GM23248 (cell line): ENCODE results near the gene SCN3B. TPM values are rescaled to one million over a fixed set of nuclear protein-coding genes. Genes with fewer than 3 reads are reported as not detected.

Experiments
- DNase-seq: peaks from one replicate; pipeline ENCODE4 v3.0.0-alpha.2; 2015
- H2AFZ ChIP-seq: fragments of 200-600 bp; sonication (generic); 2 replicates; pipeline ENCODE4 v1.6.1; 2016; ENCODE audit warnings: antibody characterized with exemption
- H3F3A ChIP-seq: fragments of 200-600 bp; sonication (generic); 2 replicates; pipeline ENCODE4 v1.6.1; 2016; ENCODE audit warnings: mild to moderate bottlenecking, antibody characterized with exemption, mixed run types; ENCODE audit not compliant: insufficient read depth
- H3K27ac ChIP-seq: fragments of 200-600 bp; sonication (generic); 2 replicates; pipeline ENCODE4 v1.5.1; 2016; ENCODE audit warnings: mild to moderate bottlenecking
- H3K27me3 ChIP-seq: fragments of 200-600 bp; sonication (generic); replicated peaks from 2 replicates; pipeline ENCODE4 v1.6.1; 2016; ENCODE audit warnings: mild to moderate bottlenecking; ENCODE audit not compliant: insufficient read depth
- H3K36me3 ChIP-seq: fragments of 200-600 bp; sonication (generic); 2 replicates; pipeline ENCODE4 v1.6.1; 2016; ENCODE audit warnings: low read depth, mild to moderate bottlenecking
- H3K4me1 ChIP-seq: fragments of 200-600 bp; sonication (generic); 2 replicates; pipeline ENCODE4 v1.6.1; 2016; ENCODE audit warnings: mild to moderate bottlenecking; ENCODE audit not compliant: insufficient read depth
- H3K4me2 ChIP-seq: fragments of 200-600 bp; sonication (generic); one replicate; pipeline ENCODE4 v1.6.1; 2016; ENCODE audit warnings: mild to moderate bottlenecking; ENCODE audit not compliant: unreplicated experiment
- H3K4me3 ChIP-seq: fragments of 200-600 bp; sonication (generic); 2 replicates; pipeline ENCODE4 v1.5.1; 2016; ENCODE audit warnings: mild to moderate bottlenecking
- H3K79me2 ChIP-seq: fragments of 200-600 bp; sonication (generic); 2 replicates; pipeline ENCODE4 v1.6.1; 2016; ENCODE audit warnings: mild to moderate bottlenecking; ENCODE audit not compliant: insufficient read depth
- H3K9ac ChIP-seq: fragments of 200-600 bp; sonication (generic); 2 replicates; pipeline ENCODE4 v1.6.1; 2016; ENCODE audit warnings: mild to moderate bottlenecking
- H3K9me2 ChIP-seq: fragments of 200-600 bp; sonication (generic); 2 replicates; pipeline ENCODE4 v1.6.1; 2016; ENCODE audit warnings: mixed run types, mild to moderate bottlenecking, moderate library complexity; ENCODE audit not compliant: insufficient read depth
- H3K9me3 ChIP-seq: fragments of 200-600 bp; sonication (generic); one replicate; pipeline ENCODE4 v1.6.1; 2017; ENCODE audit warnings: low read depth
- H4K20me1 ChIP-seq: fragments of 200-600 bp; sonication (generic); 2 replicates; pipeline ENCODE4 v1.6.0; 2016; ENCODE audit not compliant: insufficient read depth
- EZH2 ChIP-seq: fragments of 200-600 bp; sonication (generic); IDR thresholded peaks from 2 replicates; pipeline ENCODE4 v1.6.1; 2018; ENCODE audit warnings: antibody characterized with exemption, mild to moderate bottlenecking; ENCODE audit not compliant: insufficient read depth, poor library complexity, severe bottlenecking
- EZH2phosphoT487 ChIP-seq: fragments of 200-600 bp; sonication (generic); IDR thresholded peaks from 2 replicates; pipeline ENCODE4 v1.6.1; 2018; ENCODE audit warnings: antibody characterized with exemption, moderate library complexity, mild to moderate bottlenecking, low read depth; ENCODE audit not compliant: insufficient read depth
- WGBS, 2 experiments: methylation state at CpG; one replicate each; pipeline ENCODE4 v1.1.6; 2015 to 2017; ENCODE audit warnings: low lambda C conversion rate in 2 of 2, low coverage in 1 of 2; ENCODE audit errors: missing lambda C conversion rate in 2 of 2; 5-methylcytosine and 5-hydroxymethylcytosine counted together
- in situ Hi-C: fragments of 300-500 bp; cut with MboI; formaldehyde crosslinking; loops from 2 replicates; pipeline ENCODE4 v1.15.0; 2020
- polyA plus RNA-seq: library from polyadenylated mRNA; unstranded; fragments of >200 nt; fragmentation: Nextera tagmentation; extraction: Ambion mirVana; gene quantifications from 2 replicates; pipeline ENCODE4 v1.2.1, GENCODE V29; 2016
- total RNA-seq: library from RNA; depleted of rRNA; stranded (reverse); fragments of >200 nt; shearing (Covaris generic); gene quantifications from 2 replicates; pipeline ENCODE4 v1.2.3, GENCODE V29; 2014

SCN3B gene
- total and polyA plus RNA-seq, 2 experiments from 2014 or later, result 0.33 TPM; not detected in 1

- peak; percentile 50 for DNase-seq
- in situ Hi-C loops, result no loop called here
Observed at GRCh38 chr11:123587044-123587443, 67.4 kb downstream of the SCN3B start.

DNA sequence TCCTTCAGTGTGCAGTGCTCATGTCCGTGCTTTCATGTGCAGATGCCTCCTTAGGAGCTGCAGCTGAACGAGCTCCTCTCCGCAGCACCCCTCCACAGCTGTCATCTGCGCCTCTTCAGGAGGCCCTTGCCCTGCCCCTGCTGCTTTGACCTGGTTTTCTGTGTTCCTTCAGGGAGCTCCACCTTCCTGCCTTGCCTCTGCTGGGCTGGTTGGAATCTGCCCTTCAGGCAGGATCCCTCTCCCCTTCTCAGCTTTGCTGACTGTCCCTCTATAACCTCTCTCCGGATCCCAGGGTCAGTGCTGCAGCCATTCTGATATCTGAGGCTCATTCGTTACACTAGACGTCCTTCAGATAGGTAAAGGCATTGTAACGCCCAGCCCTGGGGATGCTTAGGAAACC, 67.9 kb downstream of the SCN3B start:
- no peak overlapping the region for H3K4me3 ChIP-seq
- no peak overlapping the region for H3K27ac ChIP-seq
- no peak overlapping the region for H2AFZ ChIP-seq
- TF ChIP-seq EZH2phosphoT487 (no peak), EZH2 (no peak)
- H4K20me1 ChIP-seq, result no peaks in the 10 kb centered on the region
- H3K36me3 ChIP-seq, result no peaks in the 10 kb centered on the region
- H3K79me2 ChIP-seq, result no peaks in the 10 kb centered on the region
- H3K4me1 ChIP-seq, result peaks cover 12% of the 10 kb centered on the region
- no peaks in the 10 kb centered on the region for H3F3A ChIP-seq
- no peak overlapping the region for H3K9ac ChIP-seq
- H3K9me3 ChIP-seq, result no peaks in the 10 kb centered on the region
- 95 to 99% methylated on average over 8 of the region's 8 CpGs for WGBS, 2 experiments
- H3K27me3 ChIP-seq, result no peaks in the 10 kb centered on the region
- DNase-seq, result no peak
- no peak overlapping the region for H3K4me2 ChIP-seq
- no peaks in the 10 kb centered on the region for H3K9me2 ChIP-seq
- in situ Hi-C loops, result no loop called here

More at GRCh38 chr11:123587044-123587443, 67.4 kb downstream of the SCN3B start:
- Histone ChIP-seq H3K4me3 (no peak overlapping the region), H3K79me2 (no peaks in the 10 kb centered on the region), H3K4me2 (no peak overlapping the region), H4K20me1 (no peaks in the 10 kb centered on the region), H3K27ac (no peak overlapping the region), H3F3A (no peaks in the 10 kb centered on the region), H3K9me2 (no peaks in the 10 kb centered on the region), H3K36me3 (no peaks in the 10 kb centered on the region), H3K9me3 (no peaks in the 10 kb centered on the region), H2AFZ (no peak overlapping the region), H3K4me1 (peaks cover 12% of the 10 kb centered on the region), H3K9ac (no peak overlapping the region), H3K27me3 (no peaks in the 10 kb centered on the region)
- TF ChIP-seq EZH2 (no peak), EZH2phosphoT487 (no peak)
- 93 to 94% methylated on average over 2 of the region's 2 CpGs for WGBS, 2 experiments

DNA sequence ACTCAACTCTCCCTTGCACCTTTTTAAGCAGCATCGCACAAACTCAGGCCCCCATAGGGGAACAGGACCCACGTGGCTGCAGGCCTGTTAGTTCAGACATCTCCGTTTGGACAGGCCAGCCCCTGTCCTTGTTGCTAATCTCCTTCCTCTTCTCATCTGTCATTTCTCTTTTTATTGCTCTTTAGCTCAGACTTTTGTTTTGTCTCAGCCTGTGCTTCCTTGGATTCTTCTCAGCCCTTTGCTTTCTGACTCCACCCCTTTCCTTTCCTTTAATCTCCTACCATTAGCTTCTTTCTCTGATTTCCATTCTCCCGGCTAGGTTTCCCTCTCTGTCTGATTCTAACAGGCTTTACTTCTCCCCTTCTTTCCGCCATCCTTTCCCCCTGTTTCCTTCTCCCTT, 68.7 kb downstream of the SCN3B start:
- no peaks in the 10 kb centered on the region for H3K36me3 ChIP-seq
- no peak overlapping the region for H3K9ac ChIP-seq
- H3K27me3 ChIP-seq, result no peaks in the 10 kb centered on the region
- H3K27ac ChIP-seq, result no peak overlapping the region
- H4K20me1 ChIP-seq, result no peaks in the 10 kb centered on the region
- H3K9me2 ChIP-seq, result no peaks in the 10 kb centered on the region
- no peak for DNase-seq
- H3K4me3 ChIP-seq, result no peak overlapping the region
- no peak overlapping the region for H2AFZ ChIP-seq
- no peaks in the 10 kb centered on the region for H3K79me2 ChIP-seq
- H3F3A ChIP-seq, result no peaks in the 10 kb centered on the region
- H3K4me2 ChIP-seq, result no peak overlapping the region
- no peaks in the 10 kb centered on the region for H3K9me3 ChIP-seq
- no peak for TF ChIP-seq EZH2
- no peak for TF ChIP-seq EZH2phosphoT487
- WGBS, 2 experiments, result 76 to 81% methylated on average over 5 of the region's 5 CpGs
- in situ Hi-C loops, result no loop called here
- H3K4me1 ChIP-seq, result peaks cover 11% of the 10 kb centered on the region

- Histone ChIP-seq H3K4me3 (no peak overlapping the region), H3K9me2 (no peaks in the 10 kb centered on the region), H3K9me3 (no peaks in the 10 kb centered on the region), H3F3A (no peaks in the 10 kb centered on the region), H3K27ac (no peak overlapping the region), H3K4me2 (no peak overlapping the region), H4K20me1 (no peaks in the 10 kb centered on the region), H3K4me1 (peaks cover 6% of the 10 kb centered on the region), H3K36me3 (no peaks in the 10 kb centered on the region), H2AFZ (no peak overlapping the region), H3K27me3 (no peaks in the 10 kb centered on the region), H3K79me2 (no peaks in the 10 kb centered on the region), H3K9ac (no peak overlapping the region)
- DNase-seq, result no peak
- in situ Hi-C loops, result no loop called here
- WGBS, 2 experiments, result 85 to 92% methylated on average over 5 of the region's 5 CpGs
- no peak for TF ChIP-seq EZH2phosphoT487
- TF ChIP-seq EZH2, result no peak
Observed at GRCh38 chr11:123585206-123585605, 69.2 kb downstream of the SCN3B start.

DNA sequence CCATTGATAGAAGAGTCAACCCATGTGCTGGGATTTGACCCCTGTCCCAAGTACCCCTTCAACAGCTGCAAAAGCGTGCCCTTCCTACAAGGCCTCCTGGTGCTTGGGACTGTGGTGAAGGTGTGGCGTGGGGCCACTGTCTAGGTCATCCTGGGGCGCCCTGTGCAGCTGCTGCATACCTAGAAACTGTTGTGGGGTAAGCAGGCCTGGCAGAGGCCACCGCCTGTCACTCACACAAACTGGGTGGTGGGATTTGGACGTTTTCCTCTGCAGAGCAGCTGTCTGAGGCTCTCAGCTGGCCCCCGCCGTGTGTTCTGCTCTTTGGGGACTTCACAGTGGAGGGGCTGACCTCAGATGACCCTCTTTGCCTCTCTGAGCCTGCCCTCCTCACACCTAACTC, 69.7 kb downstream of the SCN3B start:
- TF ChIP-seq EZH2, result no peak
- TF ChIP-seq EZH2phosphoT487, result no peak
- no peaks in the 10 kb centered on the region for H3K9me2 ChIP-seq
- H3K27me3 ChIP-seq, result no peaks in the 10 kb centered on the region
- no peak overlapping the region for H3K4me2 ChIP-seq
- H2AFZ ChIP-seq, result no peak overlapping the region
- WGBS, 2 experiments, result 91 to 93% methylated on average over 7 of the region's 7 CpGs
- no peak overlapping the region for H3K9ac ChIP-seq
- H3K36me3 ChIP-seq, result no peaks in the 10 kb centered on the region
- in situ Hi-C loops, result no loop called here
- H3F3A ChIP-seq, result no peaks in the 10 kb centered on the region
- H3K9me3 ChIP-seq, result no peaks in the 10 kb centered on the region
- peaks cover 1% of the 10 kb centered on the region; the same call in 1 of the 2 replicates for H3K4me1 ChIP-seq
- H3K79me2 ChIP-seq, result no peaks in the 10 kb centered on the region
- H3K4me3 ChIP-seq, result no peak overlapping the region
- no peak for DNase-seq
- H4K20me1 ChIP-seq, result no peaks in the 10 kb centered on the region
- no peak overlapping the region for H3K27ac ChIP-seq
